Glutamatergic neuron (in vitro differentiated cells): Measurements from ENCODE around the gene RASGRP2. TPM values are rescaled to one million over a fixed set of nuclear protein-coding genes. Genes with fewer than 3 reads are reported as not detected.

ENCODE experiments used
- DNase-seq: peaks from one replicate; pipeline ENCODE4 v3.0.0; 2022
- H3K27ac Mint-ChIP-seq: one replicate; pipeline ENCODE4 v1.8.0; 2020; ENCODE audit warnings: mild to moderate bottlenecking, mixed read lengths, inconsistent platforms; ENCODE audit not compliant: unreplicated experiment
- H3K27me3 Mint-ChIP-seq: one replicate; pipeline ENCODE4 v1.8.0; 2020; ENCODE audit warnings: mild to moderate bottlenecking, moderate library complexity, mixed read lengths, inconsistent platforms; ENCODE audit not compliant: unreplicated experiment
- H3K36me3 Mint-ChIP-seq: one replicate; pipeline ENCODE4 v1.8.0; 2020; ENCODE audit warnings: mild to moderate bottlenecking, mixed read lengths, inconsistent platforms; ENCODE audit not compliant: unreplicated experiment
- H3K4me1 Mint-ChIP-seq: one replicate; pipeline ENCODE4 v1.8.0; 2020; ENCODE audit warnings: mild to moderate bottlenecking, low read depth, mixed read lengths, inconsistent platforms; ENCODE audit not compliant: unreplicated experiment
- H3K4me3 Mint-ChIP-seq: one replicate; pipeline ENCODE4 v1.8.0; 2020; ENCODE audit warnings: mild to moderate bottlenecking, mixed read lengths, inconsistent platforms; ENCODE audit not compliant: unreplicated experiment
- H3K9me3 Mint-ChIP-seq: one replicate; pipeline ENCODE4 v1.8.0; 2020; ENCODE audit warnings: mild to moderate bottlenecking, moderate library complexity, mixed read lengths, inconsistent platforms; ENCODE audit not compliant: unreplicated experiment
- CTCF ChIP-seq: fragments of 200-600 bp; sonication (generic); IDR thresholded peaks from one replicate; pipeline ENCODE4 v1.5.0; 2021; ENCODE audit not compliant: partially characterized antibody, unreplicated experiment
- total RNA-seq: library from RNA; stranded (reverse); fragmentation: NEBNext Ultra II Directional; extraction: Animal tissue kit (Norgen Biotek cat#: 25700); gene quantifications from one replicate; pipeline ENCODE4 v1.2.1, GENCODE V29; 2021; ENCODE audit not compliant: unreplicated experiment

The RASGRP2 gene
- total RNA-seq, 1 donor from 2014 or later: 2.9 TPM

- no peak overlapping the region for H3K27ac Mint-ChIP-seq
- peaks cover 34% of the 10 kb centered on the region for H3K4me1 Mint-ChIP-seq
- H3K27me3 Mint-ChIP-seq: peaks cover 26% of the 10 kb centered on the region
- peaks cover 9% of the 10 kb centered on the region for H3K9me3 Mint-ChIP-seq
- no peak for DNase-seq
- peak overlapping the region; percentile 73 for H3K4me3 Mint-ChIP-seq
- no peaks in the 10 kb centered on the region for H3K36me3 Mint-ChIP-seq
- no peak for TF ChIP-seq CTCF
These were observed 26.7 kb downstream of the RASGRP2 start for GRCh38 chr11:64717268-64717578.

DNA sequence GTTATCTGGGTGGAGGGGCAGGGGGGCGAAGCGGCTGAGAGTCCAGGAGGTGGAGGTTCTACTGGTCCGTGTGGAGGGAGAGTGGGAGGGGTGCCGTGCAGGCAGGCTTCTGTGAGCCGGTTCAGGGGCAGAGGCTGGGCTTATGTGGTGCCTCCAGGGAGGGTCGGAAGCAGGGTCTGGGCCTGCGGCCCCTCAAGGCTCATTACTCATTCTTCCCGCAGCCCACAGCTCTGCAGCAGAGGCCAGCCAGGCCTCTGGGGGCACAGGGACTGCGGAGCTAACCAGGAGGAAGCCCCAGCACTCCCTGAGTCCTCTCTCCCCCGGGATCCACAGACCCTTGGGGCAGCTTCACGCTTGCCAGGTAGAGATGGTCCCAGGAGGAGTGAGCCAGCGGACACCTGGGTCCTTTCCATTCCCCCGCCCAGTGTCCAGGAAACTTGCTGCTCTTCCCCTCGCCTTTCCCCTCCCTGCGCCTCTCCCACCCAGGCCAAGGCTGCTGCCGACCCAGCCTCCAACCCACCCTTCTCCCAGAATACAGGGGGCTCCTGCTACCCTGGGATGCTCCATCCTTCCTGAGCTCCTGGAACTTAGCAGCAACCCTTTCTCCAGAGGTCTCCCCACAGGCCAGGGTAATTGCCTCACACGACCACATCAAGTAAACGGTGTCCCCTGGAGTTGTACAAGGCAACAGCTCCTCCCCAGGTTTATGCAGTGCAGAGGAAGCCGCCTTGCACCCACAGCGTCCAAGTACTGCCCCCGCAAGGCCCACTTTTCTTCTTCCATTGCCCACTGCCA, 27.3 kb downstream of the RASGRP2 start:
- TF ChIP-seq CTCF: no peak
- no peak overlapping the region for H3K27ac Mint-ChIP-seq
- H3K27me3 Mint-ChIP-seq: peaks cover 28% of the 10 kb centered on the region
- peak; percentile 73 for DNase-seq
- peaks cover 34% of the 10 kb centered on the region for H3K4me1 Mint-ChIP-seq
- H3K4me3 Mint-ChIP-seq: peak overlapping the region; percentile 44
- H3K36me3 Mint-ChIP-seq: no peaks in the 10 kb centered on the region
- H3K9me3 Mint-ChIP-seq: peaks cover 7% of the 10 kb centered on the region

GRCh38 chr11:64715756-64716472, 28.0 kb downstream of the RASGRP2 start:
- Mint-ChIP-seq H3K27me3 (peaks cover 32% of the 10 kb centered on the region), H3K36me3 (no peaks in the 10 kb centered on the region), H3K9me3 (peaks cover 7% of the 10 kb centered on the region), H3K4me3 (peak overlapping the region; percentile 64), H3K27ac (peak overlapping the region; percentile 43), H3K4me1 (peaks cover 36% of the 10 kb centered on the region)
- TF ChIP-seq CTCF: no peak
- no peak for DNase-seq

DNA sequence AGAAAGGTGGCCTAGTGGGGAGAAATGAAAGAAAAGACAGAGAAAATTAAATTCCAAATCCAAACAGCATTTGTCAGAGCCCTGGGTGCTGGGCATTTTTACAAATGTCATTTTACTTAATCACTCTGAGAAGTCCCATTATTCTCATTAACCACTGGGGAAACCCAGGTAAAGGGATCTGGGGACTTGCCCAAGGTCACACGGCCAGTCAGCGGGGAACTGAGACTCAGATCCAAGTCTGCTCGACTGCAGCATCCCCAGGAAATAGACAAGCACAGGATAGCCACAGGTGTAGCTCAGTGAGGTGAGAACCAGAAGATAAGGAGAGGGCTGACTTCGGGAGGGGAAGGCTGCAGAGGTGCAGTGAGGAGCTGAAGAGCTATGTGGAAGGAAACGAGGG, 28.8 kb downstream of the RASGRP2 start:
- no peak for DNase-seq
- TF ChIP-seq CTCF: no peak
- Mint-ChIP-seq H3K4me1 (peaks cover 39% of the 10 kb centered on the region), H3K27me3 (peaks cover 28% of the 10 kb centered on the region), H3K36me3 (no peaks in the 10 kb centered on the region), H3K9me3 (peaks cover 7% of the 10 kb centered on the region), H3K27ac (peak overlapping the region; percentile 55), H3K4me3 (peak overlapping the region; percentile 71)

DNA sequence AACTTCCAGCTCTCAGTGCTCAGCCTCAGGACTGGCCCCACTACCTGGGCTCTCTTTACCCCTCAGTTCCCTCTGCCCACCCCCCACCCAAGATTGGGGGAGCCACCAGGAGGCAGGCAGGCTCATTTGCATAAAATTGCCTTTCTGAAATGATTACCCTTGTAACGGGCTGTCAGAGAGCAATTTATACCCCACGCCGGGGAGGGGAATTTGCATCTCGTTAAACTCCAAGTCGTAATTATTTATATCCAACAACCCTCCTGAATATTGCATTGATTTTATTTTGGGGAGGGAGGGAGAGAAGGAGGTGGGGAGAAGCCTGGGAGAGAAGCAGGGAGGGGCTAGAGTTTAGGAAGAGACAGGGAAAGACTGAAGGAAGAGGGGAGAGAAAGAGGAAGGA, 29.3 kb downstream of the RASGRP2 start:
- H3K36me3 Mint-ChIP-seq: no peaks in the 10 kb centered on the region
- peaks cover 39% of the 10 kb centered on the region for H3K4me1 Mint-ChIP-seq
- peak overlapping the region; percentile 55 for H3K27ac Mint-ChIP-seq
- no peak for TF ChIP-seq CTCF
- H3K9me3 Mint-ChIP-seq: peaks cover 7% of the 10 kb centered on the region
- H3K4me3 Mint-ChIP-seq: peak overlapping the region; percentile 71
- DNase-seq: no peak
- H3K27me3 Mint-ChIP-seq: peaks cover 27% of the 10 kb centered on the region
